DMS53 (cell line): Measurements from ENCODE around the gene KRTAP12-2.
"Not testable (repeated sequence)": the region's sequence is repeated elsewhere in the genome, so short reads cannot be mapped to it uniquely, and the experiment has no call there.

Experiments
- DNase-seq: peaks from one replicate; lab custom pipeline; 2025; lab: John Stamatoyannopoulos, UW

The KRTAP12-2 gene

GRCh38 chr21:44684077-44684476 is 17.4 kb upstream of the KRTAP12-2 start:
- no peak for DNase-seq

DNA sequence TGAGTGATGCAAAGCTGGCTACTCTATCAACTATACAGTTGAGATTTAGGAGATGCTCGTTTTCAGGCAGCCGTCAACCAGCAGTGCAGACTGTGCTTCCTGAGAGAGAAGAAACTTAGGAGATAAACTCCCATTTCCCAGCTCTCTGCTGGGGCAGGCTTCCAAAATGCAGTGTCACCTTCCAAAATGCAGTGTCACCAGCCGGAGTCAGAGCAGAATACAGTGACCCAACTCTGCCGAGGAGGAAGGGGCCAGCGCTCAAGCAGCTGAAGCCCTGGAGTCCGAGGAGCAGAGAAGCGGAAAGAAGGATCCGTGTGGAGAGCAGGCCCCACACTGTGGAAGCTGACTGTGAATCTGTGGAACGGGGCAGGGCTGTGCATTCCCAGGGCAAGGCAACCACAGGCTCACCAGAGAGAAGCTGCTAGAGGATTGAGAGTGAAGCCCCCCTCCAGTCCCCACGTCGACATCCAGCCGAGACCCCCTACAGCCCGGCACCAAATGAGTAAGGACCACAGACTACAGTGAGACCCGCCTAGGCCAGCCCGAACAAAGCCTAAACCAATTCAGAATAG is 15.9 kb upstream of the KRTAP12-2 start:
- DNase-seq, result no peak

DNA sequence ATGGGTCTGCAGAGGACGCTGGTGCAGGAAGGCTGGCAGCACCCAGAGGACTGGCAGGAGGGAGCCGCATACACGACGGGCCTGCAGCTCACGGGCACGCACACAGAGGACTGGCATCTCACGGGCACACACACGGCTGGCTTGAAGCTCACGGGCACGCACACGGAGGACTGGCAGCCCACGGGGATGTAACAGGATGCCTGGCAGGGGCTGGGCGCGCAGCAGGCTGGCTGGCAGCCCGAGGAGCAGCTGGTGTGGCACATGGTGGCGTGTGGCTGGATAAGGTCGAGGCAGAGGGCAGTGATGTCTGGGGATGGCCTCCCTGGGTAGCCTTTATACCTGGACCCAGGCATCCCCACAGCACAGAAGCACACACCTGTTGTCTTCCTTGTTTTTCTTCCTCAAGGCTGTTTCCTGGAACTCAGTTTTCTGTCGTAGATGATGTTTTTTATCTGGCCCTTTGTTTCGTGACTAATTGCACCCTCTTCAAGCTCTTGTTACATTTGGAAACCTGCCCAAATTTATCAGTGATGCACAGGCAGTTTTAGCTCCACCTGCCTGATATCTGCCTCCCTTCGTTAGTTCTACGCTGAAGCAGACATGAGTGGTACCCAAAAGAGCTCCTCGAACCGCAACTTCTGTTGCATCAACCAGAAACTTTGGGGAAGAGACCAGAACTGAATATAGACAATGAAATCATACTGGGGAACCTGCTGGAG is 15.3 kb upstream of the KRTAP12-2 start, which contains the start of gene KRTAP12-1:
Gene KRTAP12-1 (minus strand): TSS at position 303 of the 719 bp plus-strand sequence. CDS start 40 bp downstream, at position 263.
- DNase-seq, result no peak

- DNase-seq, result no peak
These were observed 14.4 kb upstream of the KRTAP12-2 start for GRCh38 chr21:44681152-44681551.

- no peak for DNase-seq
These were observed 11.2 kb upstream of the KRTAP12-2 start for GRCh38 chr21:44677881-44678280.

DNA sequence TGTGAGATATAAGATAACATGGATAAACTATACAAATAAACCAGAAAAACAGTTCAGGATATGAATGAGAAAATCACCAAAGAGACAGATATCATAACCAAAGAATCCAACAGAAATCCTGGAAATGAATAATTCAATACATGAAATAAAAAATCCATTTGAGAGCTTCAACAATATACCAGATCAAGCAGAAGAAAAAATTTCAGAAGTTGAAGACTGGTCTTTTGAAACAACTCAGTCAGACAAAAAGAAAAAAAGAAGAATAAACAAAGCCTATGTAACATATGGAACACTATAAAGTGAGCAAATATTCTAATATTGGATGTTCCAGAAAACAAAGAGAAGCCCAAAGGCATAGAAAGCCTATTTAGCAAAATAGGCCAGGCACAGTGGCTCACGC is 5.2 kb upstream of the KRTAP12-2 start:
- DNase-seq, result no peak

DNA sequence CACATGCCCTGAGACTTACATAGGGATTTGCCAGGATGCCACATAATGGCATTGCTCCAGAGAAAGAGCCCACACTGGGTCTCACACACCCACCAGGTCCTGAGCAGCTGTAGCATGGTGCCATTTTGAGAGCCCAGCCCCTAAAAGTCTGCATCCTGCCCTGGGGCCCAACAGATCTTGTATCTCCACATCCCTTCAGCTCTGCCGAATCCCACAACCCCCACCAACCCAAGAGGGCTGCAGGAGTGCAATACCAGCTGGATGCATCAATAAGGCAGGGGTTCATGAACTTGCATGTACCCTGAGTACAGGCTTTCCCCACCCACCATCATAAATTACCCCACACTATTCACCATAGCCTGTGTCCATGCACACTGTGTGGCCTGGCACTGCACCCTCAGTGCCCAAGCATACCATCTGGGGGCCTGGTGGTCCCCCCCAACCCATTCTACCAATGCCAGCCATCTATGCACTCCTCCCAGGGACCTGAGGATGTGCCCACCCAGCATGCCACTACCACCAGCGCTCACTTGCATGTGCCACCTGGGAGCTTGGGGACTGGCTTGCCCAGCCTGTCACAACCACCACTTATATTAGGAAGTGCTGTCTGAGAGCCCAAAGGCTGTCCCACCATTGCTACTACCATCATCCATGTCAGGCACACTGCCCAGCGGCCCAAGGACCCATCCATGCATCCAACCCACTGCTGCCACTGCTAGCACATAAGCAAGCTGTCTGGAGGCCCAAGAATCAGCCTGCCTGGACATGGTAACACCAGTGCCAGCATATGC is 4.1 kb upstream of the KRTAP12-2 start:
- DNase-seq, result no peak

DNA sequence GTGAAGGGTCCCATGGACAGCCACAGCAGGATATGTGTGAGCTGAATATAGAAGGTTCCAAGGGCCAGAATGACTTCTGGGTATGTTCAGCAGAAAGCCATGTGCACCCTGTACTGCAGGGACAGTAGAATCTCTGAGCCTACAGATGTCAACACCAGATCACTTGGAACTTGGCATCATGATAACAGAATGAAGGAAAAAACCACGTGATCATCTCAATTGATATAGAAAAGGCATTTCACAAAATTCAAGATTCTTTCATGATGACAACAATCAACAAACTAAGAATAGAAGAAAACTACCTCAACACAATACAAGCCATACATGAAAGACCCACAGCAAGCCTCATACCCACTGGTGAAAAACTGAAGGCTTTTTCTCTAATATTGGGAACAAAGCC is 885 bp upstream of the KRTAP12-2 start:
- DNase-seq, result no peak

GRCh38 chr21:44664691-44665090 is 2.0 kb downstream of the KRTAP12-2 start:
- no peak for DNase-seq

GRCh38 chr21:44661567-44661966 is 5.2 kb downstream of the KRTAP12-2 start:
- not testable (repeated sequence) for DNase-seq

DNA sequence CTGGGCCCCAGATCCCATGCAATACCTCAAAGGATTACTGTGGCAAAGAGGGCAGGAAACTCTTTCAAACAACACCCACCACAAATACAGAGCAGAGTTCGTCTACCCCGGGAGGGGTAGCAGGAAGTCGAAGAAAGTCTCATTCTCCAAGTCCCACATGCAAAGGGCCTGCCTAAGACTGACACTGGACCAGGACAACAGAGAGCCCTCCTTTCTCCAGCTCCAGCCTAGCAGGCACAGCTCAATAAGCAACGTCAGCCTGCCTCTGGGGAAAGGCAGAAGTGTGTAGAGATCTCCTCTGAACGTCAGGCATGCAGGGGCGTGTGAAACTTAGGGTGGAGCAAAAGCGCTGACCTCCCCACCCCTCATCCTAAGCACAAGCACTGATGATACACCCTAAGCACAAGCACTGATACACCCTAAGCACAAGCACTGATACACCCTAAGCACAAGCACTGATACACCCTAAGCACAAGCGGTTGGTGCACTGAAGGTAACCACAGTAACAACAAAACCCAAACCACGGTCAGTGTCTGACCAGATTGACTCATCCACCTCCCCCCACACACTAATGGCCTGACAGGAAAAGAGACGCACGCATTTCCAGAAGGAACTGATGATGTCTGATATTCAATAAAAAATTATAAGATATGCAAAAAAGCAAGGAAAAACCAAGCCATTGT is 7.7 kb downstream of the KRTAP12-2 start:
- no peak for DNase-seq

DNA sequence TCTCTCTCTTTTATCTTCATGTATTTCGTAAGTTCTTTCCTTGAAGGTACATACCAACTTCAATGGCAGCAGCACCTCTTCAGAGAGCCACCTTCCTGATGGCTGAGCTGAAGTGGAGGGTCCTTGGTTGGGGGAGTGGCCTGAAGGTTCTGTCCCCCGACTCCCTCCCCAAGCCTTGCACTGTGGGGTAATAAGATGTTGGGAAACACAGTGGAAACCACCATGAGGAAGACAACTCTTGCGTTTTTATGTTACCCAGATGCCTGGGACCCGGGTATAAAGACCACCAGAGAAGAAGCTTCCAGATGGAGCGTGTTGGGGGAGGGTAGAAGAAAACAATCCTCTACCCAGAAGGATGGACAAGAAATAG is 8.2 kb downstream of the KRTAP12-2 start:
- DNase-seq, result no peak

- DNase-seq, result no peak
These were observed 8.8 kb downstream of the KRTAP12-2 start, which contains the start of gene KRTAP12-3 for GRCh38 chr21:44657635-44658540. TSS of gene KRTAP12-3 (plus strand) at chr21:44657932. CDS start at chr21:44657980, 48 bp downstream.

DNA sequence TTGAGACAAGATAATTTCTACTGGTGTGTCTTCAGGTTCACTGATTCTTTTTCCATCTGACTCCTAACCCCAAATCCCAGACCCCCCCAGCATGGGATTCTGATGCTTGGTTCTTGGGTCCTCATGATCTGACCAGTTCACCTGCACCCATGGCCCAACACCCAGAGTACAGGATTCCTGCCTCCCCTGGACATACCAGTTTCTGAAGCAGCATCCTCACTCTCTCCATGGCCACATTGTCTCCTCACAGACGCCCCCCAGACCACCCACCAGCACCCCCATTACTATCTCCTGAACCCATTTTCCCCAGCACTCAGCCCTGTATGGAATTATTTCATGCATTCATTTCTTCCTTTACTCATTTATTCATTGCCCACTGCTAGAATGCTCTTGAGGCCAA is 9.9 kb downstream of the KRTAP12-2 start:
- no peak for DNase-seq

DNA sequence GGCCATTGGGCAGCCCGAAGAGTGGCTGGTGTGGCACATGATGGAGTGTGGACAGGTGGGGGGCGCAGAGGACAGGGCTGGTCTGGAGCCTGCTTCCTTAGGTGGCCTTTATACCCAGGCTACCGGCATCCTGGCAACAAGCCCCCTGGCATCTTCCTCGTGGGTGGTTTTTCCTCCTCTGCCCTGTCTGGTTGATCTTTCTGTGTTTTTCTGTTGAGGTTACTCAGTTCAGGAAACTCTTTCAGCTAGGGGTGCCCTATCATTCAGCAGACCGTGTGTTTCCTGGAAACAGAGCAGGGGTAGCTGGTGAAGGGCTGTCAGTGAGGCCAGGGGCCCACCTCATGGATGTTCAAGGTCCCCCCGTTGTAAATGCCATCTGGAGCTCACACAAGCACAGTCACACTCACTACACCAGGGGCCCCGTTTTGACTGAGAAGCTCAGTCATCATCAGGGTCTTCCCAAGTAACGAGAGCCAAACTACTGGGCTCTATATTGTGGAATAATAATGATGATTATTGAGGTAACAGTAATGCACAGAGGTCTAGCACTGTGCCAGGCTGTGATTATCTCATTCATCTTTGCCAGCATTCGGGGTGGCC is 12.1 kb downstream of the KRTAP12-2 start, which contains the start of gene KRTAP12-4:
Gene KRTAP12-4 (minus strand): TSS at position 84 of the 600 bp plus-strand sequence. CDS start 45 bp downstream, at position 39.
- DNase-seq, result no peak

DNA sequence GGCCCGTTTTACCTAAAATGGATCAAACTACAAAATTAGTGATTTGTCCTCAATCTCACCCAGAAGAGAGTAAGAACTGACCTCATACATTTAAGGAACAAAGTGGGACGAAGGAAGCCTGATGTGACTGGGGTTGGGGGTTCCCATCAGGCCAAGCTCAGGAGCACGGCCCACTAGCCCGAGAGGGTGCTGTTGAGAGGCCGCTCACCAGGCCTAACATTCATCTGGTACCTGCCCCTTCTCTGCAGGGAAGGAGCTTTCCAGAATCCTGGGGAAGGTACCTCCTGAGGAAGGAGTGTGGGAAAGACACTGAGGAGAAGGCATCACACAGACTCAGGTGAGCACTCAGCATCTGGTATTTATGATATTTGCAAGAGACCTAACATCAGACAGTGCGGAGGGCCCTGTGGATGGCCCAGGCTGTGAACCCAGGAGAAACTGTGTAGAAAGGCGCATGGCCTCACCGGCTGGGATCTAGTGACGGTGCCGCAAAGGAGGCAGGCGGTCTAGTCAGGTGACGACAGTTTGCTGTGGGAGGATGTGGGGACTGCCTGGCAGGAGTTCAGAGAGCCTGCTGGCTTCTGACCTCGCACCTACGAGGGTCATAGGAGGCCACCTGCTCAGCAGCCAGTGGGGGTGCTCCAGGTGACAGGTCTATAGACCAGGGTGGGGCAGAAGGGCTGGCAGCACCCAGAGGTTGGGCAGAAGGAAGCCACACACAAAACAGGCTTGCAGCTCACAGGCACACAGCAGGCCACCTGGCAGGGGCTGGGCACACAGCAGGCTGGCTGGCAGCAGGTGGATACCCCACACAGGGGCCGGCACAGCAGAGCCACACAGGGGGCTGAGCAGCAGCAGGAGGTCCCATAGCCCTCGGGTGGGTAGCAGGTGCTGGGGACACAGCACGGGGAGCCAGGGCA is 12.8 kb downstream of the KRTAP12-2 start:
- no peak for DNase-seq

DNA sequence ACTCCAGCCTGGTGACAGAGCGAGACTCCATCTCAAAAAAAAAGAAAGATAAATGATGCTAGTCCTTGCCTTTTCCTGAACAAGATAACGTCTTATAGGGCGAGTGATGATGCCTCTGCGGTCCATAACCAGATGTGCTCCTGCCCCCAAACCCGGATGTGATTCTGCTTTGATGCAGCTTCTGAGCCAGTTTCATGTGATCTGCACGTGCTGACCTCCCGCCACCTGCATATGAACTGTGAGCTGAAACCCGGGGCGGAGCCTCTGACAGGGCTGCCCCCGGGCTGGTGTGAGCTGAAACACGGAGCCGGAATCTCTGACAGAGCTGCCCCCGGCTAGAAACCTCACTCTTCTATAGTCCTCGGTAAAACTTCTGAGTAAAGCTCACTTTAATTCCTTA is 13.6 kb downstream of the KRTAP12-2 start:
- DNase-seq, result no peak

GRCh38 chr21:44650973-44651675 is 15.6 kb downstream of the KRTAP12-2 start:
- DNase-seq, result no peak
